Kidney (tissue), 14 donors: ENCODE data around the gene ANKRD27. TPM values are rescaled to one million over a fixed set of nuclear protein-coding genes. Genes with fewer than 3 reads are reported as not detected.

Experiments used
- DNase-seq, 5 donors: peaks; one replicate each; pipeline ENCODE4 v3.0.0-alpha.2; 2013 to 2020
- FAIRE-seq: peaks from 2 replicates; lab custom pipeline; 2012; peaks lifted over from hg19 to GRCh38; lab: Jason Lieb, UNC
- H3K27ac ChIP-seq, 2 donors: one replicate each; pipeline ENCODE4 v1.7.0; 2013; ENCODE audit warnings: low read depth in 2 of 2, low read length in 2 of 2, inconsistent platforms in 1 of 2
- H3K27me3 ChIP-seq: one replicate; pipeline ENCODE4 v1.7.1; 2013; ENCODE audit warnings: low read length, inconsistent platforms; ENCODE audit not compliant: control insufficient read depth, insufficient read depth
- H3K36me3 ChIP-seq, 3 donors: one replicate each; pipeline versions ENCODE4 v1.7.0 to v1.7.1; 2013; ENCODE audit warnings: low read length in 3 of 3, control low read depth in 1 of 3, inconsistent platforms in 1 of 3; ENCODE audit not compliant: insufficient read depth in 3 of 3, control insufficient read depth in 2 of 3
- H3K4me1 ChIP-seq, 3 donors: one replicate each; pipeline versions ENCODE4 v1.7.0 to v1.7.1; 2013; ENCODE audit warnings: low read length in 3 of 3, inconsistent platforms in 1 of 3, low read depth in 1 of 3; ENCODE audit not compliant: control insufficient read depth in 2 of 3, insufficient read depth in 2 of 3
- H3K4me3 ChIP-seq, 3 donors: one replicate each; pipeline versions ENCODE4 v1.7.0 to v1.8.1; 2013; ENCODE audit warnings: low read length in 3 of 3, control low read depth in 1 of 3, inconsistent platforms in 1 of 3
- H3K9ac ChIP-seq, 3 donors: one replicate each; pipeline versions ENCODE4 v1.7.0 to v1.7.1; 2013; ENCODE audit warnings: low read length in 3 of 3, control low read depth in 1 of 3, inconsistent platforms in 1 of 3
- H3K9me3 ChIP-seq, 3 donors: one replicate each; pipeline versions ENCODE4 v1.7.0 to v1.7.1; 2013; ENCODE audit warnings: low read length in 3 of 3, control low read depth in 1 of 3, inconsistent platforms in 1 of 3; ENCODE audit not compliant: control insufficient read depth in 2 of 3, insufficient read depth in 1 of 3
- intact Hi-C: fragments of 100-400 bp; cut with DNase I; formaldehyde crosslinking; loops from one replicate; pipeline ENCODE4 v1.11.1; 2022
- polyA plus RNA-seq: library from polyadenylated mRNA; stranded (reverse); fragments of 350-450 nt; fragmentation: Illumina TruSeq; extraction: RNeasy Lipid Tissue Mini Kit (QIAGEN cat#74804); gene quantifications from one replicate; pipeline ENCODE4 v1.2.3, GENCODE V29; 2014; ENCODE audit warnings: low read depth, low replicate concordance; ENCODE audit not compliant: insufficient read depth
- total RNA-seq: library from RNA; stranded (reverse); fragmentation: NEBNext Ultra II Directional; extraction: Animal tissue kit (Norgen Biotek cat#: 25700); gene quantifications from one replicate; pipeline ENCODE4 v1.2.1, GENCODE V29; 2021
- TF ChIP-seq, protein P1 (sequence below): IDR thresholded peaks from 3 replicates; pipeline ENCODE4 v1.5.1; 2012; ENCODE audit warnings: mild to moderate bottlenecking, moderate library complexity, borderline replicate concordance; ENCODE audit not compliant: insufficient read depth; ENCODE audit errors: extremely low read depth
- donor health status: control.
- donor health status: control.
- donor health status: control.
- donor health status: control.
- donor health status: control.
- donor health status: DM: yes; HTN: yes; CAD: no.
- donor health status: Normal renal cell carcinoma (clear cell type).

ANKRD27 gene
- total and polyA plus RNA-seq, 2 donors from 2014 or later, result 9.3 to 29.8 TPM

DNA sequence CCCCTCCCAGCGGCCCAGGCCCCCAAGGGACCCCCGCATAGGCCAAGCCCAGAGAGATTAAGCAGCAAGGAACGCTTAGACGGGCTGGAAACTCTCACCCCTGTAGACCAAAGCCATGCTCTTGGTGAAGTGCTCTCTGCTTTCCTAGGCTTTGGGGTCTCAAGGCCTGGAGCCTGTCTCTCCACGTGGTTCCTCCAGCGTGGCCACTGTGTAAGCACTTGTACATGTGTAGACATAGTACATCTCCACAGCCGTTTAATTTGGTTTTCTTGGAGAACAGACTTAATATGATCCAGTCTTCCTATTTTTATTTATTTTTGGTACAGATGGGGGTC, 17.7 kb upstream of the ANKRD27 start:
- peak overlapping the region in 1 of 2 donors; percentile 74 for H3K27ac ChIP-seq
- TF ChIP-seq, protein P1, sequence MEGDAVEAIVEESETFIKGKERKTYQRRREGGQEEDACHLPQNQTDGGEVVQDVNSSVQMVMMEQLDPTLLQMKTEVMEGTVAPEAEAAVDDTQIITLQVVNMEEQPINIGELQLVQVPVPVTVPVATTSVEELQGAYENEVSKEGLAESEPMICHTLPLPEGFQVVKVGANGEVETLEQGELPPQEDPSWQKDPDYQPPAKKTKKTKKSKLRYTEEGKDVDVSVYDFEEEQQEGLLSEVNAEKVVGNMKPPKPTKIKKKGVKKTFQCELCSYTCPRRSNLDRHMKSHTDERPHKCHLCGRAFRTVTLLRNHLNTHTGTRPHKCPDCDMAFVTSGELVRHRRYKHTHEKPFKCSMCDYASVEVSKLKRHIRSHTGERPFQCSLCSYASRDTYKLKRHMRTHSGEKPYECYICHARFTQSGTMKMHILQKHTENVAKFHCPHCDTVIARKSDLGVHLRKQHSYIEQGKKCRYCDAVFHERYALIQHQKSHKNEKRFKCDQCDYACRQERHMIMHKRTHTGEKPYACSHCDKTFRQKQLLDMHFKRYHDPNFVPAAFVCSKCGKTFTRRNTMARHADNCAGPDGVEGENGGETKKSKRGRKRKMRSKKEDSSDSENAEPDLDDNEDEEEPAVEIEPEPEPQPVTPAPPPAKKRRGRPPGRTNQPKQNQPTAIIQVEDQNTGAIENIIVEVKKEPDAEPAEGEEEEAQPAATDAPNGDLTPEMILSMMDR, result no peak

DNA sequence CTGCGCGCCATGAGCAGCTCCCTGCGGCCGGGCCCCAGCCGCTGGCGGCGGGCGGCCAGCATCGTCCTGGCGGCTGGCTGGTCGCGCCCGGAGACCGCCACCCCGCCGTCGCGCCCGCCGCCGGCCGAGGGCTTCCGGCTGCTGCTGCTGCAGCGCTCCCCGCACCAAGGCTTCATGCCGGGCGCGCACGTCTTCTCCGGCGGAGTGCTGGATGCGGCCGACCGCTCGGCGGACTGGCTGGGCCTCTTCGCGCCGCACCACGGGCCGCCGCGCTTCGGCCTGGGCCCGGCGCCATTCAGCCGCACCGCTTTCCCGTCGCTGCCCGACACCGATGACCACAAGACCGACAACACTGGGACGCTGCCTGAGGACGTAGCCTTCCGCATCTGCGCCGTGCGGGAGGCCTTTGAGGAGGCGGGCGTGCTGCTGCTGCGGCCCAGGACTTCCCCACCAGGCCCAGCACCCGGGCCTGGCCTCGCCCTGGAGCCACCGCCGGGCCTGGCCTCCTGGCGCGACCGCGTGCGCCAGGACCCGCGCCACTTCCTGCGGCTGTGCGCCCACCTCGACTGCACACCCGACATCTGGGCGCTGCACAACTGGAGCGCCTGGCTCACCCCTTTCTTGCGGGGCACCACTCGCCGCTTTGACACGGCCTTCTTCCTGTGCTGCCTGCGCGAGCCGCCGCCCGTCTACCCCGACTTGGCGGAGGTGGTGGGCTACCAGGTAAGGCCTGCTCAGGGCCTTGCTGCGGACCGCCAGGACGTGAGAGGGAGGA, 17.2 kb upstream of the ANKRD27 start:
- Histone ChIP-seq H3K4me3 (peak overlapping the region; percentile 76 to 80 (median 80)), H3K27me3 (no peaks in the 10 kb centered on the region), H3K36me3 (no peaks in the 10 kb centered on the region), H3K9me3 (no peaks in the 10 kb centered on the region), H3K4me1 (peaks cover 2 to 20% (median 7%) of the 10 kb centered on the region in 3 donors), H3K27ac (peak overlapping the region; percentile 72 to 74), H3K9ac (peak overlapping the region; percentile 43 to 67 (median 62))
- FAIRE-seq (no peak), DNase-seq (peak; percentile 59 to 88 (median 74))
- intact Hi-C loops, result no loop called here
- TF ChIP-seq, protein P1, result no peak

More for the DNA sequence above, 17.7 kb upstream of the ANKRD27 start:
- no peaks in the 10 kb centered on the region for H3K9me3 ChIP-seq
- FAIRE-seq (no peak), DNase-seq (no peak)
- no peaks in the 10 kb centered on the region for H3K27me3 ChIP-seq
- H3K36me3 ChIP-seq, result no peaks in the 10 kb centered on the region
- peaks cover 2 to 20% (median 7%) of the 10 kb centered on the region in 3 donors for H3K4me1 ChIP-seq
- H3K9ac ChIP-seq, result peak overlapping the region; percentile 4 to 67 (median 43)
- intact Hi-C loops, result no loop called here
- peak overlapping the region; percentile 30 to 80 (median 78) for H3K4me3 ChIP-seq

DNA sequence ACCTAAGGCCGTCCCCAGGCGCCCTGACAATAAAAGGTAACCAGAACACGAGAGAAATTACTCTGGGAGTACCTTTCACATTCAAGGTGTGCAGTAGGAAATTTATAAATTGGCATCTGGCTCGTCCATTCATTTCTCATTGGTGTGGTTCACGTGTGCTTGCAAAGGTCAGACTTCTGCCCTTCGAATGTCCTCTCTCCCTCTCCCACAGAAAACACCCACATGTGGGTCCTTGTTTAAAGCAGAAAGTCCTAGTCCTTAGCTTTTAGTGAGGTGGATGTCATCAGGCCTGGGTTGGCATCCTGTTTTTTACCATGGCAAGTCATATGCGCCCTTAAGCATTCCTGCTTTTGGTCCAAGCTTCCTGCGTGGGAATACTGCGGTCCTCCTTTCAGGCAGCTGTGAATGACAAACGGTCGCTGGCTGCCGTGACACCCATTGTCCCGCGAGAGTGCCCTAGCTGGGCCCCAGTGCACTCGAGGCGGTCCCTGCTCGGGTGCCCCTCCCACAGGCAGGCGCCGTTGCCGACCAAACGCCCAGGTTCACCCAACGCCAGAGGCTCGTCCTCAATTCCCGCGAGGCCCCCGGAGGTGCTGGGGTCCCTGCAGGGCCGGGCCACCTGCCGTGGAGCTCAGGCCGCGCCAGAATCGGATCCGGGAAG, 16.4 kb upstream of the ANKRD27 start, which contains the start of gene NUDT19:
Gene NUDT19 (plus strand): TSS at position 531 of the 661 bp plus-strand sequence. CDS start 140 bp downstream, outside the sequence.
- intact Hi-C loops, result no loop called here

More for the DNA sequence above, 16.4 kb upstream of the ANKRD27 start, which contains the start of gene NUDT19:
- no peaks in the 10 kb centered on the region for H3K9me3 ChIP-seq
- no peaks in the 10 kb centered on the region for H3K27me3 ChIP-seq
- FAIRE-seq (no peak), DNase-seq (peak; percentile 90 to 96 (median 92))
- peak within 1 kb of the TSS; percentile 43 to 67 (median 62) for H3K9ac ChIP-seq
- TF ChIP-seq, protein P1, result no peak
- peak within 1 kb of the TSS; percentile 72 to 74 for H3K27ac ChIP-seq
- H3K36me3 ChIP-seq, result no peaks in the 10 kb centered on the region
- H3K4me3 ChIP-seq, result peak within 1 kb of the TSS; percentile 76 to 80 (median 80)
- H3K4me1 ChIP-seq, result peaks cover 2 to 20% (median 7%) of the 10 kb centered on the region in 3 donors
